T-cell (primary cell): ENCODE measurements around the gene FBXO31. TPM values are rescaled to one million over a fixed set of nuclear protein-coding genes. Genes with fewer than 3 reads are reported as not detected.

Experiments used
- ATAC-seq, 4 experiments: fragments of 200-7000 bp in 3 of 4; fragments of 150-1000 bp in 1 of 4; cut with Tn5 transposase; replicated peaks in 1 of 4; 1 replicate in 3 of 4; 2 replicates in 1 of 4; pipeline ENCODE4 v1.10.0; 2021; ENCODE audit warnings: moderate library complexity in 3 of 4, mild to moderate bottlenecking in 2 of 4, moderate number of reproducible peaks in 1 of 4
- CTCF ChIA-PET, 2 donors: fragments of 300-600 bp; sonication (Branson Sonifier 250); formaldehyde crosslinking; loops; one replicate each; lab custom pipeline; 2022; ENCODE audit warnings: antibody characterized with exemption in 2 of 2; lab: Charles Lee
- POLR2A ChIA-PET, 2 donors: fragments of 300-600 bp; sonication (Branson Sonifier 250); formaldehyde crosslinking; loops; one replicate each; lab custom pipeline; 2022; ENCODE audit warnings: antibody characterized with exemption in 2 of 2; lab: Charles Lee
- DNase-seq, 35 experiments: peaks; one replicate each; pipeline versions ENCODE4 v3.0.0 to v3.0.0-alpha.2; 2013 to 2023
- H3K27ac ChIP-seq: one replicate; pipeline ENCODE4 v1.5.1; 2013; ENCODE audit warnings: low read length
- H3K27me3 ChIP-seq, 2 experiments: replicated peaks in 1 of 2; 1 replicate in 1 of 2; 2 replicates in 1 of 2; pipeline versions ENCODE4 v1.6.1 to v1.7.0; 2013; ENCODE audit warnings: low read length in 1 of 2, mixed read lengths in 1 of 2; ENCODE audit not compliant: control insufficient read depth in 2 of 2, insufficient read depth in 2 of 2; ENCODE audit errors: extremely low read depth in 1 of 2
- H3K36me3 ChIP-seq, 2 donors: 1 replicate in 1 of 2; 2 replicates in 1 of 2; pipeline versions ENCODE4 v1.6.1 to v1.7.0; 2013; ENCODE audit warnings: low read length in 1 of 2; ENCODE audit not compliant: control insufficient read depth in 2 of 2, insufficient read depth in 1 of 2; ENCODE audit errors: extremely low read depth in 1 of 2
- H3K4me1 ChIP-seq, 2 experiments: 1 replicate in 1 of 2; 2 replicates in 1 of 2; pipeline versions ENCODE4 v1.6.1 to v1.7.0; 2013; ENCODE audit warnings: low read length in 2 of 2, mixed read lengths in 1 of 2; ENCODE audit not compliant: insufficient read depth in 2 of 2, control insufficient read depth in 1 of 2; ENCODE audit errors: extremely low read depth in 1 of 2
- H3K4me3 ChIP-seq, 2 donors: 1 replicate in 1 of 2; 2 replicates in 1 of 2; pipeline versions ENCODE4 v1.5.1 to v1.7.0; 2013; ENCODE audit warnings: mild to moderate bottlenecking in 2 of 2, low read length in 1 of 2, moderate library complexity in 1 of 2; ENCODE audit not compliant: control insufficient read depth in 1 of 2; ENCODE audit errors: extremely low read depth in 1 of 2
- H3K9me3 ChIP-seq: 2 replicates; pipeline ENCODE4 v1.7.0; 2013
- H3K27ac Mint-ChIP-seq, 2 donors: one replicate each; pipeline ENCODE4 v1.8.0; 2020 to 2021; ENCODE audit warnings: mild to moderate bottlenecking in 2 of 2, mixed read lengths in 2 of 2
- H3K27me3 Mint-ChIP-seq, 2 donors: one replicate each; pipeline ENCODE4 v1.8.0; 2021 to 2022; ENCODE audit warnings: mixed read lengths in 2 of 2
- H3K36me3 Mint-ChIP-seq: one replicate; pipeline ENCODE4 v1.8.0; 2021; ENCODE audit warnings: mixed read lengths
- H3K4me1 Mint-ChIP-seq, 3 donors: one replicate each; pipeline ENCODE4 v1.8.0; 2020 to 2022; ENCODE audit warnings: mixed read lengths in 3 of 3, mild to moderate bottlenecking in 1 of 3
- H3K4me3 Mint-ChIP-seq, 3 donors: one replicate each; pipeline ENCODE4 v1.8.0; 2020 to 2022; ENCODE audit warnings: mild to moderate bottlenecking in 3 of 3, mixed read lengths in 3 of 3, moderate library complexity in 3 of 3
- H3K9me3 Mint-ChIP-seq, 3 donors: one replicate each; pipeline ENCODE4 v1.8.0; 2020 to 2022; ENCODE audit warnings: mixed read lengths in 3 of 3
- WGBS: methylation state at CpG from one replicate; pipeline ENCODE4 v1.1.5; 2013; ENCODE audit warnings: missing lambda C conversion rate; ENCODE audit not compliant: insufficient coverage; 5-methylcytosine and 5-hydroxymethylcytosine counted together
- total RNA-seq, 35 experiments: library from RNA in 6 of 35; stranded (reverse) in 6 of 35; fragments of 120-200 nt in 1 of 35; gene quantifications; one replicate each; pipeline versions ENCODE4 v1.2.1 to v1.2.4 and lab custom pipeline; 2013 to 2026

FBXO31 gene
- total RNA-seq, 5 donors from 2014 or later (not counting 1 experiment from before 2014, with no cell fraction given) = 34.7 to 67.2 (median 55.6) TPM

DNA sequence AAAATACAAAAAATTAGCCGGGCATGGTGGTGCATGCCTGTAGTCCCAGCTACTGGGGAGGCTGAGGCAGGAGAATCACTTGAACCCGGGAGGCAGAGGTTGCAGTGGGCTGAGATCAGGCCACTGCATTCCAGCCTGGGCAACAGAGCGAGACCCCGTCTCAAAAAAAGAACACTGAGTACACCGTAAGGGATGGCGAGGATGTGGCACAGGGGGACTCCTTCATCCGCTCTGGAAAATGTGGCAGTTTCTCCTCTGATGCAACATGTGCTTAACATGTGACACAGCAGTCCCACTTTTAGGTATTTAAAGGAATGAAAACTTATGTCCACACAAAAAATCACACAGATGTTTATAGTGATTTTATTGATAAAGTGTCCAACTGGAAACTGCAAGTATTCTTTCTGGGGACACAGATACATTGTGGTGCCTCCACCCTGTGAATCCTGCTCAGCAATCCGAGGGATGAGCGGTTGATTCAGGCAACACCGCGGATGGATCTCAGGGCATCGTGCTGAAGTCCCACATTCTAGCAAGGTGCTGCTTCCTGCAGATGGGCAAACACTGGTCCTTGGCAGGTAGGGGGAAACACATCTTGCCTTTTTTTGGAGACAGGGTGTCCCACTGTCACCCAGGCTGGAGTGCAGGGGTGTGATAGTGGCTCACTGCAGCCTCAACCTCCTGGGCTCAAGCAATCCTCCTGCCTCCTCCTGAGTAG, 62.9 kb downstream of the FBXO31 start:
- H3K4me3 Mint-ChIP-seq = no peak overlapping the region

DNA sequence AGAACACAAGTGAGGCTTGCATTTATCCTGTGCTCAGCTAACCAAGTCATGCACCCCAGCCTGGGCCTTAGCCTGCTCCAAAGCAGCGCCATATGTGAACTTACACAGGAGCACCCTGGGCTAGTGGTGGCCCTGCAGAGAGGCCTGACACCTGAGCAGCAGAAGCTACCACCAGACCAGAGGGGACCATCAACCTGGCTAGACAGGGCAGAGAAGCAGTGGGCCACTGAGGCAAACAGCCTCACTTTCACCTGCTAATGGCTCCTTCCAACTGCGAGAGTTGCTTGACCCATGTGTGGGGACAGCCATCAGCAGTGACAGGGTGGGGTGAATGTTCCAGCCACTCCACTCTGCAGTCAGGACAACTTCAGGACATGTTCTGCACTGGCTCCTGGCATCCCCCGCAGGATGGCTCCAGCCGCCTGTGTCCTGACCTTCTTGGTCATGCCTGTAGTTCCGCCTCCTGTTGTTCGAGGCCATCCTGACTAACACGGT, 63.5 kb downstream of the FBXO31 start:
- 98% methylated on average over 7 of the region's 7 CpGs for WGBS
- Histone ChIP-seq H3K4me1 (peaks cover 7 to 17% of the 10 kb centered on the region in 2 experiments), H3K27ac (no peak overlapping the region), H3K4me3 (no peak overlapping the region), H3K9me3 (no peaks in the 10 kb centered on the region), H3K36me3 (no peaks in the 10 kb centered on the region), H3K27me3 (no peaks in the 10 kb centered on the region)
- ChIA-PET POLR2A (no interaction called here), CTCF (no interaction called here)
- H3K27me3 Mint-ChIP-seq = no peaks in the 10 kb centered on the region
- H3K9me3 Mint-ChIP-seq = no peaks in the 10 kb centered on the region
- peaks cover 14 to 17% (median 15%) of the 10 kb centered on the region in 3 donors for H3K4me1 Mint-ChIP-seq
- DNase-seq = no peak
- H3K27ac Mint-ChIP-seq = no peak overlapping the region
- ATAC-seq = no peak
- no peaks in the 10 kb centered on the region for H3K36me3 Mint-ChIP-seq
- no peak overlapping the region for H3K4me3 Mint-ChIP-seq

More for the DNA sequence above, 62.9 kb downstream of the FBXO31 start:
- ATAC-seq (no peak), DNase-seq (no peak)
- Histone ChIP-seq H3K36me3 (no peaks in the 10 kb centered on the region), H3K27ac (no peak overlapping the region), H3K27me3 (no peaks in the 10 kb centered on the region), H3K4me1 (peaks cover 7 to 20% of the 10 kb centered on the region in 2 experiments), H3K9me3 (no peaks in the 10 kb centered on the region), H3K4me3 (no peak overlapping the region)
- no peaks in the 10 kb centered on the region for H3K27me3 Mint-ChIP-seq
- H3K4me1 Mint-ChIP-seq = peaks cover 14 to 20% (median 15%) of the 10 kb centered on the region in 3 donors
- no peaks in the 10 kb centered on the region for H3K36me3 Mint-ChIP-seq
- H3K9me3 Mint-ChIP-seq = no peaks in the 10 kb centered on the region
- 95% methylated on average over 11 of the region's 12 CpGs for WGBS
- ChIA-PET CTCF (no interaction called here), POLR2A (no interaction called here)
- no peak overlapping the region for H3K27ac Mint-ChIP-seq

DNA sequence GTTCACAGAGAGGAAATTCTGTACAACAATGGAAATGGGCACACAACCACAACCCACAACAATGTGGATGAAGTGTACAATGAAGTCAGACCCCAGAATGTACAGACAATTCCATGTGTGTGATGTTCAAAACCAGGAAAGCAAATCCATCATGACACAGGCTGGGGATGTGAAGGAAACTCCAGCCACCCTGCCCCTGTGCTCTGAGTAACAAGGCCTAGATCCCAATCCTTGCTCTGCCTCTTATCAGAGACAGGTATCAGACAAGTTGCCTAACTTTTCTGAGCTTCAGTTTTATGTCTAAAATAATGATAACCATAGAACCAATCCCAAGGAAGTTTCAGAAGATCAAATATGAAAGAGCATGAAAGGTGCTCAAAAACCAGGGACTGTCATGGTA, 64.6 kb downstream of the FBXO31 start:
- ChIA-PET POLR2A (no interaction called here), CTCF (interaction anchor here in 1 of 2 donors (0.7 to 1.0 kb wide), 2 partner anchors 57 to 77 kb away, joined by 3 to 4 read pairs; no protein-coding TSS in a partner anchor)
- H3K9me3 Mint-ChIP-seq = no peaks in the 10 kb centered on the region
- Histone ChIP-seq H3K9me3 (no peaks in the 10 kb centered on the region), H3K4me3 (no peak overlapping the region), H3K27me3 (no peaks in the 10 kb centered on the region), H3K27ac (no peak overlapping the region), H3K36me3 (no peaks in the 10 kb centered on the region), H3K4me1 (peaks cover 7 to 13% of the 10 kb centered on the region in 2 experiments)
- no peaks in the 10 kb centered on the region for H3K36me3 Mint-ChIP-seq
- peak overlapping the region; percentile 89 to 96 (median 90) for H3K4me3 Mint-ChIP-seq
- DNase-seq (no peak), ATAC-seq (no peak)
- no peak overlapping the region for H3K27ac Mint-ChIP-seq
- H3K4me1 Mint-ChIP-seq = peaks cover 14 to 15% (median 15%) of the 10 kb centered on the region in 3 donors
- no peaks in the 10 kb centered on the region for H3K27me3 Mint-ChIP-seq

- Histone ChIP-seq H3K27ac (peak overlapping the region; percentile 77), H3K4me3 (peak overlapping the region; percentile 93 to 98), H3K4me1 (peaks cover 7 to 13% of the 10 kb centered on the region in 2 experiments), H3K9me3 (no peaks in the 10 kb centered on the region), H3K27me3 (no peaks in the 10 kb centered on the region), H3K36me3 (no peaks in the 10 kb centered on the region)
- CTCF ChIA-PET = interaction anchor here in 1 of 2 donors (0.7 to 1.5 kb wide), 5 partner anchors 66 to 461 kb away, joined by 3 to 9 read pairs (median 4); partner anchors contain the start of gene FBXO31
- peak overlapping the region; percentile 88 to 98 for H3K27ac Mint-ChIP-seq
- H3K9me3 Mint-ChIP-seq = no peaks in the 10 kb centered on the region
- DNase-seq (peak in 5 of 35 experiments; percentile 23 to 33 (median 27)), ATAC-seq (peak; percentile 3 to 18 (median 6))
- peaks cover 14 to 15% (median 15%) of the 10 kb centered on the region in 3 donors for H3K4me1 Mint-ChIP-seq
- H3K36me3 Mint-ChIP-seq = no peaks in the 10 kb centered on the region
- 39% methylated on average over 11 of the region's 28 CpGs for WGBS
- H3K4me3 Mint-ChIP-seq = peak overlapping the region; percentile 89 to 96 (median 90)
- POLR2A ChIA-PET = no interaction called here
- H3K27me3 Mint-ChIP-seq = no peaks in the 10 kb centered on the region
Measured at GRCh38 chr16:87317750-87318644, 65.6 kb downstream of the FBXO31 start.

DNA sequence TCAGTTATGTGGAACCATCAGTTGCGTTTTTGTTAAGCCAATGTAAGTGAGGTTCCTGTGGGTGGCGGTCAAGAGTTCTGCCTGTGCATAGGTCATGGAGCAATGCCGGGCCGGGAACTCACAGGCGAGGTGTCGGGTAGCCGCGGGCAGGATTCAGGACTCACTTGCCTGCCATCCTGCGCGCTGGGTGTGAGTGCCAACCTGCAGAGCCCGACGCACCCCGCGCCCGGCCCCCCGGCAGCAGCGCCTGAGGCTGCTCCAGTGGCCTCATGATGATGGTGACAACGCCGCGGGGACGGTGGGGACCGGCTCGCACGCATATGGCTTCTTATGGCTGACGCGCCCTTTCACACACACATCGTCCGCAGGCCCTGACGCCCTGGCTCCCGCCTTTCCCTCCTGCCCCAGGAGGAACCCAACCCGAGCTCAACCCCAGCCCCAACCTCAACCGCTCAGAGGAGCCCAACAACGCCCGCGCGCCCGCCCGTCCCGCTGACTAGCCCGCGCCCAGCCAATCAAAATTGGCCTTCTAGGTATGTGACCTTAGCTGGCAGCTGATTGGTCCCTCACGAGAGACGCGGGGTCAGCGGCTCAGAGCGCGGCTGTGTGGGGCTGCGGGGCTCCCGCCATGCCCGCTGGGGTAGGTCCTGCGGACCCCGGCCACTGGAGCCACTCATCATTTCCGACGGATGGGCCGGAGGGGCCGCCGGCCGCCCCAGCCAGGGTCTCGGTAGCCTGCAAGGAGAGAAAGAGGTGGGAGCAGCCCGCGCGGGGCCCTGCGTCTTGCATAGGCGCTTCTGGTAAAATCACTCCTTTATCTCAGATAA, 66.4 kb downstream of the FBXO31 start, which contains the start of gene C16orf95:
TSS of gene C16orf95 (minus strand) at position 470 of the 827 bp plus-strand sequence. CDS start at position 320, 150 bp downstream.
- ChIA-PET POLR2A (no interaction called here), CTCF (interaction anchor here in 1 of 2 donors (0.7 to 1.5 kb wide), 4 partner anchors 66 to 462 kb away, joined by 3 to 9 read pairs (median 5); partner anchors contain the start of gene FBXO31)
- DNase-seq (peak; percentile 85 to 99 (median 94)), ATAC-seq (peak; percentile 91 to 95 (median 94))
- Histone ChIP-seq H3K36me3 (no peaks in the 10 kb centered on the region), H3K4me3 (peak within 1 kb of the TSS; percentile 93 to 98), H3K27ac (peak within 1 kb of the TSS; percentile 77), H3K27me3 (no peaks in the 10 kb centered on the region), H3K4me1 (peaks cover 7 to 13% of the 10 kb centered on the region in 2 experiments), H3K9me3 (no peaks in the 10 kb centered on the region)
- WGBS = under 1% methylated on average over 58 of the region's 64 CpGs
- no peaks in the 10 kb centered on the region for H3K27me3 Mint-ChIP-seq
- peaks cover 14 to 15% (median 15%) of the 10 kb centered on the region in 3 donors for H3K4me1 Mint-ChIP-seq
- no peaks in the 10 kb centered on the region for H3K36me3 Mint-ChIP-seq
- no peaks in the 10 kb centered on the region for H3K9me3 Mint-ChIP-seq
- H3K27ac Mint-ChIP-seq = peak within 1 kb of the TSS; percentile 88 to 98
- peak within 1 kb of the TSS; percentile 89 to 96 (median 90) for H3K4me3 Mint-ChIP-seq
